ENCODE results near the gene OTUB1. TPM values are rescaled to one million over a fixed set of nuclear protein-coding genes. Genes with fewer than 3 reads are reported as not detected.

The OTUB1 gene
- total RNA-seq, 4 donors from 2014 or later, result 57.7 to 70.5 (median 65.4) TPM

Small RNA genes lying within 50 kb of the gene (small RNA-seq; reads per million reads assigned to genes)
- 0 reads per million in 3 donors for gene RNU6-45P

Other genes starting within 250 kb of the OTUB1 start
- 10 to 100 TPM; 15.8 to 41.9 (median 26.6) TPM for gene ZFTA, start 217.7 kb upstream of the OTUB1 start, total RNA-seq
- gene SPINDOC, start 173.0 kb upstream of the OTUB1 start, total RNA-seq, result 10 to 100 TPM; 12.0 to 25.8 (median 18.6) TPM
- 10 to 100 TPM; 21.5 to 38.1 (median 30.6) TPM for gene MARK2, start 147.3 kb upstream of the OTUB1 start, total RNA-seq
- gene RCOR2, start 69.3 kb upstream of the OTUB1 start, total RNA-seq, result under 1 TPM in 3 of 4 donors, not detected in 1; 0.40 to 0.45 (median 0.42) TPM
- gene NAA40, start 47.4 kb upstream of the OTUB1 start, total RNA-seq, result 1 to 10 TPM; 3.8 to 8.8 (median 8.0) TPM
- gene COX8A, start 11.8 kb upstream of the OTUB1 start, total RNA-seq, result 100 to 1,000 TPM; 393 to 518 (median 445) TPM
- 1 to 10 TPM; 2.1 to 5.0 (median 3.1) TPM for gene FLRT1, start 49.5 kb downstream of the OTUB1 start, total RNA-seq
- gene MACROD1, start 179.7 kb downstream of the OTUB1 start, total RNA-seq, result 10 to 100 TPM; 28.8 to 70.7 (median 33.7) TPM
- 100 to 1,000 TPM in 3 of 4 donors, 10 to 100 TPM in 1; 82.2 to 116 (median 101) TPM for gene STIP1, start 199.7 kb downstream of the OTUB1 start, total RNA-seq
- 10 to 100 TPM; 12.9 to 35.5 (median 15.5) TPM for gene FERMT3, start 220.3 kb downstream of the OTUB1 start, total RNA-seq
- gene TRPT1, start 239.7 kb downstream of the OTUB1 start, total RNA-seq, result 10 to 100 TPM; 42.3 to 90.5 (median 72.1) TPM
- gene NUDT22, start 239.8 kb downstream of the OTUB1 start, total RNA-seq, result 10 to 100 TPM; 37.8 to 58.7 (median 48.6) TPM
- 10 to 100 TPM; 19.4 to 40.4 (median 25.3) TPM for gene DNAJC4, start 244.1 kb downstream of the OTUB1 start, total RNA-seq
- gene VEGFB, start 248.1 kb downstream of the OTUB1 start, total RNA-seq, result 100 to 1,000 TPM in 2 of 4 donors, 10 to 100 TPM in 2; 92.3 to 144 (median 108) TPM

All from esophagus muscularis mucosa (tissue), 4 donors.